Measurements from ENCODE around the gene ANKRD28. TPM values are rescaled to one million over a fixed set of nuclear protein-coding genes. Genes with fewer than 3 reads are reported as not detected.

ANKRD28 gene
- total and polyA plus RNA-seq, 2 of the 13 experiments (the other 11 are each of a cell fraction or from before 2014, with no cell fraction given), result 21.0 to 28.9 TPM

GRCh38 chr3:15796331-15796730 lies 1.4 kb downstream of the ANKRD28 start:
- no peak for ATAC-seq

GRCh38 chr3:15795651-15796308 lies 2.0 kb downstream of the ANKRD28 start:
- Histone ChIP-seq H2AFZ (ENCODE audit: low read length) (no peak overlapping the region), H4K20me1 (ENCODE audit: insufficient read depth, low read length) (0 out of 2 replicates have a peak, but pooled peaks cover 3% of the 10 kb centered on the region), H3K9ac (ENCODE audit: insufficient read depth, low read depth, low read length) (no peak overlapping the region), H3K79me2 (ENCODE audit: insufficient read depth, low read length) (peaks cover 27% of the 10 kb centered on the region), H3K36me3 (replicated peaks in 1 of 2; ENCODE audit: control insufficient read depth in 1 of 2, insufficient read depth in 2 of 2, low read length in 2 of 2) (no peaks in the 10 kb centered on the region), H3K4me3 (replicated peaks in 1 of 3; ENCODE audit: insufficient read depth in 1 of 3, low read depth in 2 of 3, low read length in 3 of 3) (no peak overlapping the region), H3K27me3 (ENCODE audit: control insufficient read depth in 1 of 2, insufficient read depth in 2 of 2, low read length in 2 of 2) (no peaks in the 10 kb centered on the region; a peak in 1 of 5 replicates), H3K4me1 (ENCODE audit: insufficient read depth, low read length) (peaks cover 42% of the 10 kb centered on the region), H3K9me3 (ENCODE audit: low read length) (no peaks in the 10 kb centered on the region), H3K4me2 (ENCODE audit: low read depth, low read length) (no peak overlapping the region), H3K27ac (ENCODE audit: extremely low read length, insufficient read depth, low read length) (no peak overlapping the region)
- DNase-seq (ENCODE audit: low spot score), result no peak
- no peak for ATAC-seq
- FAIRE-seq, result no peak
- POLR2A ChIA-PET, result no interaction called here
- no TSS peak for BruUV-seq (replicated peaks)
- CTCF ChIA-PET (ENCODE audit: low intra/inter-chr PET ratio, low total read pairs), result no interaction called here
- in situ Hi-C loops (cut with HindIII; ENCODE audit: extremely low pct_ligation_motif_present, low pct_unique_long_range_greater_than_20kb) (no loop called here), intact Hi-C loops (cut with micrococcal nuclease; ENCODE audit: unreplicated experiment) (loop anchor here (10.0 kb wide), 1 partner anchor 191 kb away; the partner anchor contains the start of genes BTD and HACL1)
- 87% methylated on average over 4 of the region's 4 CpGs for WGBS (ENCODE audit: low lambda C conversion rate)
- TF ChIP-seq AGO1 (IDR thresholded peaks at IDR 0.05; ENCODE audit: low read depth, low read length, poor library complexity, severe bottlenecking) (no peak), ZNF281 (CRISPR knock-in tag; IDR thresholded peaks at IDR 0.05; ENCODE audit: borderline replicate concordance) (no peak), ZNF605 (CRISPR knock-in tag; IDR thresholded peaks at IDR 0.05) (no peak), SYNCRIP (IDR thresholded peaks at IDR 0.05; ENCODE audit: insufficient read depth, low read depth, low read length) (no peak), POLR2AphosphoS2 (IDR thresholded peaks at IDR 0.05; ENCODE audit: low read depth, low read length) (no peak), ZNF879 (CRISPR knock-in tag; IDR thresholded peaks at IDR 0.05) (no peak), PCBP2 (optimal IDR thresholded peaks at IDR 0.05; ENCODE audit: low read depth, low read length, poor library complexity, severe bottlenecking) (no peak), ZNF264 (CRISPR knock-in tag; IDR thresholded peaks at IDR 0.05) (no peak)

More at GRCh38 chr3:15796331-15796730, 1.4 kb downstream of the ANKRD28 start:
- no peak overlapping the region for H3K4me2 ChIP-seq (ENCODE audit: low read depth, low read length)
- H4K20me1 ChIP-seq (ENCODE audit: insufficient read depth, low read length), result 0 out of 2 replicates have a peak, but pooled peaks cover 3% of the 10 kb centered on the region
- no TSS peak for BruUV-seq (replicated peaks)
- H3K4me1 ChIP-seq (ENCODE audit: insufficient read depth, low read length), result peaks cover 38% of the 10 kb centered on the region
- 90% methylated on average over 2 of the region's 2 CpGs for WGBS (ENCODE audit: low lambda C conversion rate)
- no peak overlapping the region for H3K27ac ChIP-seq (ENCODE audit: extremely low read length, insufficient read depth, low read length)
- DNase-seq (ENCODE audit: low spot score) (no peak), FAIRE-seq (no peak)
- intact Hi-C loops (cut with micrococcal nuclease; ENCODE audit: unreplicated experiment) (loop anchor here (10.0 kb wide), 1 partner anchor 192 kb away; the partner anchor contains the start of genes BTD and HACL1), in situ Hi-C loops (cut with HindIII; ENCODE audit: extremely low pct_ligation_motif_present, low pct_unique_long_range_greater_than_20kb) (no loop called here)
- peaks cover 25% of the 10 kb centered on the region for H3K79me2 ChIP-seq (ENCODE audit: insufficient read depth, low read length)
- H3K9me3 ChIP-seq (ENCODE audit: low read length), result no peaks in the 10 kb centered on the region
- H3K27me3 ChIP-seq (ENCODE audit: control insufficient read depth in 1 of 2, insufficient read depth in 2 of 2, low read length in 2 of 2), result no peaks in the 10 kb centered on the region; a peak in 1 of 5 replicates
- ChIA-PET CTCF (ENCODE audit: low intra/inter-chr PET ratio, low total read pairs) (no interaction called here), POLR2A (no interaction called here)
- H3K36me3 ChIP-seq (replicated peaks in 1 of 2; ENCODE audit: control insufficient read depth in 1 of 2, insufficient read depth in 2 of 2, low read length in 2 of 2), result no peaks in the 10 kb centered on the region
- TF ChIP-seq ZNF263 (CRISPR knock-in tag; IDR thresholded peaks at IDR 0.05) (no peak), PCBP2 (optimal IDR thresholded peaks at IDR 0.05; ENCODE audit: low read depth, low read length, poor library complexity, severe bottlenecking) (no peak), ZNF749 (CRISPR knock-in tag; IDR thresholded peaks at IDR 0.05; ENCODE audit: borderline replicate concordance) (no peak), BCL6 (CRISPR knock-in tag; IDR thresholded peaks at IDR 0.05) (no peak), ZNF12 (CRISPR knock-in tag; IDR thresholded peaks at IDR 0.05) (no peak), MAF1 (CRISPR knock-in tag; IDR thresholded peaks at IDR 0.05; ENCODE audit: borderline replicate concordance) (no peak), ZNF329 (CRISPR knock-in tag; IDR thresholded peaks at IDR 0.05; ENCODE audit: low read depth) (no peak), TBX3 (IDR thresholded peaks at IDR 0.05; ENCODE audit: borderline replicate concordance) (no peak), ZBTB14 (CRISPR knock-in tag; IDR thresholded peaks at IDR 0.05) (no peak), ZNF160 (CRISPR knock-in tag; IDR thresholded peaks at IDR 0.05) (no peak)
- H3K4me3 ChIP-seq (replicated peaks in 1 of 3; ENCODE audit: insufficient read depth in 1 of 3, low read depth in 2 of 3, low read length in 3 of 3), result no peak overlapping the region
- H3K9ac ChIP-seq (ENCODE audit: insufficient read depth, low read depth, low read length), result no peak overlapping the region
- no peak overlapping the region for H2AFZ ChIP-seq (ENCODE audit: low read length)

Data from HepG2 (cell line).